ENCODE data around the gene BTBD16.
A peak's percentile ranks its signal among the peaks of the same experiment; 100 is the strongest.

Gene BTBD16

GRCh38 chr10:122316224-122316884 is 45.3 kb downstream of the BTBD16 start:
- no peak for DNase-seq (ENCODE audit: low read depth)

- no peak for DNase-seq (ENCODE audit: low read depth)
Measured at GRCh38 chr10:122321960-122322359, 50.9 kb downstream of the BTBD16 start.

GRCh38 chr10:122323189-122323588 is 52.1 kb downstream of the BTBD16 start:
- no peak for DNase-seq (ENCODE audit: low read depth)

- DNase-seq (ENCODE audit: low read depth): peak; percentile 8
Measured at GRCh38 chr10:122323941-122324675, 53.0 kb downstream of the BTBD16 start.

- DNase-seq (ENCODE audit: low read depth): no peak
Measured at GRCh38 chr10:122325235-122325634, 54.1 kb downstream of the BTBD16 start.

GRCh38 chr10:122326385-122326784 is 55.3 kb downstream of the BTBD16 start:
- no peak for DNase-seq (ENCODE audit: low read depth)

- no peak for DNase-seq (ENCODE audit: low read depth)
Measured at GRCh38 chr10:122326806-122327205, 55.7 kb downstream of the BTBD16 start.

- DNase-seq (ENCODE audit: low read depth): no peak
Measured at GRCh38 chr10:122327237-122328206, 56.4 kb downstream of the BTBD16 start.

GRCh38 chr10:122328676-122329075 is 57.6 kb downstream of the BTBD16 start:
- DNase-seq (ENCODE audit: low read depth): no peak

GRCh38 chr10:122329416-122329815 is 58.3 kb downstream of the BTBD16 start:
- no peak for DNase-seq (ENCODE audit: low read depth)

- DNase-seq (ENCODE audit: low read depth): no peak
Measured at GRCh38 chr10:122331100-122331499, 60.0 kb downstream of the BTBD16 start.

GRCh38 chr10:122331615-122332446 is 60.7 kb downstream of the BTBD16 start:
- DNase-seq (ENCODE audit: low read depth): no peak

- no peak for DNase-seq (ENCODE audit: low read depth)
Measured at GRCh38 chr10:122333037-122333436, 61.9 kb downstream of the BTBD16 start.

GRCh38 chr10:122336332-122336731 is 65.2 kb downstream of the BTBD16 start:
- no peak for DNase-seq (ENCODE audit: low read depth)

GRCh38 chr10:122336961-122337360 is 65.9 kb downstream of the BTBD16 start:
- no peak for DNase-seq (ENCODE audit: low read depth)

- no peak for DNase-seq (ENCODE audit: low read depth)
Measured at GRCh38 chr10:122338609-122339441, 67.7 kb downstream of the BTBD16 start.

GRCh38 chr10:122341141-122341810 is 70.2 kb downstream of the BTBD16 start:
- DNase-seq (ENCODE audit: low read depth): no peak

GRCh38 chr10:122342293-122343134 is 71.4 kb downstream of the BTBD16 start:
- DNase-seq (ENCODE audit: low read depth): peak; percentile 58

- no peak for DNase-seq (ENCODE audit: low read depth)
Measured at GRCh38 chr10:122343135-122343800, 72.2 kb downstream of the BTBD16 start.
